Measurements from ENCODE around the gene FAM120A.

DNA sequence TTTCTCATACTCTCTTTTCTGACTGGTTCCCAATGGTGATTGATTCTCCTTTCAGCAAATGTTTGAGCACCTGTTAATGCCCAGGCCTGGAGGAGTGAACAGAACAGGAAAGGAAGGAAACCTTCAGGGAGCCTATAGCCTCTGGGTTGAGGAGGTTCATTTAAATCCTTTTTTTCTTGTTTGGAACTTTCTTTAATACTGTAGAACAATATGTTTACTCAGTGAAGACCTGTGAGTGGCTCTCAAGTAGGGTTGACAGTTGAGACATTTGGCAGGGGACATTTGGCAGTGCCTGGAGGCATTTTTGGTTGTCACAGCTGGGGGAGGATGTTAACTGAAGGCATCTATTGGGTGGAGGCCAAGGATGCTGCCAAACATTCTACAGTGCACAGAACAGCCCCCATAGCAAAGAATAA is 8.0 kb downstream of the FAM120A start:
- TF ChIP-seq POLR2A (IDR thresholded peaks at IDR 0.05) (no peak), CTCF (IDR thresholded peaks at IDR 0.05) (no peak)
